Breast epithelium (tissue), 3 donors: ENCODE results near the gene FOXL2.

Source experiments
- POLR2A ChIP-seq: fragments of 450-650 bp; IDR thresholded peaks from one replicate; pipeline ENCODE4 v1.6.1; 2016; ENCODE audit warnings: antibody characterized with exemption, mild to moderate bottlenecking, moderate library complexity
- POLR2AphosphoS5 ChIP-seq, 3 donors: sonication (generic); formaldehyde crosslinking; IDR thresholded peaks; one replicate each; pipeline ENCODE4 v1.6.1; 2017; ENCODE audit warnings: antibody characterized with exemption in 3 of 3
- TF ChIP-seq, protein P1 (sequence below), 3 donors: fragments of 450-650 bp; IDR thresholded peaks; one replicate each; pipeline ENCODE4 v1.5.1; 2016 to 2017; ENCODE audit warnings: antibody characterized with exemption in 3 of 3, mild to moderate bottlenecking in 3 of 3, moderate library complexity in 3 of 3

- TF ChIP-seq, protein P1, sequence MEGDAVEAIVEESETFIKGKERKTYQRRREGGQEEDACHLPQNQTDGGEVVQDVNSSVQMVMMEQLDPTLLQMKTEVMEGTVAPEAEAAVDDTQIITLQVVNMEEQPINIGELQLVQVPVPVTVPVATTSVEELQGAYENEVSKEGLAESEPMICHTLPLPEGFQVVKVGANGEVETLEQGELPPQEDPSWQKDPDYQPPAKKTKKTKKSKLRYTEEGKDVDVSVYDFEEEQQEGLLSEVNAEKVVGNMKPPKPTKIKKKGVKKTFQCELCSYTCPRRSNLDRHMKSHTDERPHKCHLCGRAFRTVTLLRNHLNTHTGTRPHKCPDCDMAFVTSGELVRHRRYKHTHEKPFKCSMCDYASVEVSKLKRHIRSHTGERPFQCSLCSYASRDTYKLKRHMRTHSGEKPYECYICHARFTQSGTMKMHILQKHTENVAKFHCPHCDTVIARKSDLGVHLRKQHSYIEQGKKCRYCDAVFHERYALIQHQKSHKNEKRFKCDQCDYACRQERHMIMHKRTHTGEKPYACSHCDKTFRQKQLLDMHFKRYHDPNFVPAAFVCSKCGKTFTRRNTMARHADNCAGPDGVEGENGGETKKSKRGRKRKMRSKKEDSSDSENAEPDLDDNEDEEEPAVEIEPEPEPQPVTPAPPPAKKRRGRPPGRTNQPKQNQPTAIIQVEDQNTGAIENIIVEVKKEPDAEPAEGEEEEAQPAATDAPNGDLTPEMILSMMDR (IDR thresholded peaks at IDR 0.05), result no peak
- TF ChIP-seq POLR2A, result no peak
- TF ChIP-seq POLR2AphosphoS5 (IDR thresholded peaks at IDR 0.05), result no peak
Measured at GRCh38 chr3:138909904-138910303, 37.0 kb downstream of the FOXL2 start.
